ENCODE measurements around the gene CNIH2.

Gene CNIH2

DNA sequence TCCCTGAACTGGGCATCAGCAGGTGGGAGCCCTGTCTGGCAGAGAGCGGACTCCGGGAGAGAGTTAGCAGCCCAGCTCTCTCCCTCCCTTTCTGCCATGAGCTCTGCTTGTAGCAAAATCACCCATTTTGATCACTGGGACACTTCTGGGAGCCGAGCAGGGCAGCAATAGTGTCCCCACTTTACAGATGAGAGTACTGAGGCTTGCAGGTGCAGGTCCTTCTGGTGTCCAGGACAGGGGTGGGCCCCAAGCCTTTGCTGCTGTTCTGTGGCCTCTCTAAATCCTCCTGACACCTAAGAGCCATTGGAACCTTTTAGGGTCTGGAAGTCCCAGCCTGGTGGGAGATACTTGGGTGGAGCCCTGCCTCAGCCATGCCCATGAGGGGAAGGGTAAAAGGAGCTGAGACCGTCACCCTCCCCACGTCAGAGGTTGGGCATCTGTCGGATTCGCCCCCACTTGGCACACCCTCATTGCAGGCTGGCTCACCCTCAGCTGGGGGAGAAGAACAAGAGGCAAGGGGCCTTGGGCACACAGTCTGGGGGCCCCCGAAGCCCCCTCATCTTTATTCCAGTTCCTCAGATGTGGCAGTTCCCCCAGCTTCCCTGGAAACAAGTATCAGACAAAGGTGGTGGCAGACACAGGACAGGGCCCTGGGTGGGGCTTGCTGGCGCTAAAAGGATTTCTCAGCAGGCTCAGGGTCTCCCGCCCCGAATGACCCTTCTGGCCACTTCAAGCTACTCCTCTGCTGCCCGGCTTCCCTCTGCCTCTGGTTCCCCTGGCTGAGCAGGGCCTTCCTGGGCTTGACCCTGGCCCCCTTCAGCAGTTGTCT is 53.8 kb downstream of the CNIH2 start:
- H3K27me3 ChIP-seq (replicated peaks in 2 of 5; ENCODE audit: control insufficient read depth in 4 of 5, insufficient read depth in 5 of 5, low read length in 4 of 5), result peaks cover 0 to 2% (median 0%) of the 10 kb centered on the region in 5 experiments
- no peaks in the 10 kb centered on the region for H3K9me3 ChIP-seq (ENCODE audit: control extremely low read depth in 1 of 5, control insufficient read depth in 4 of 5, insufficient read depth in 2 of 5, low read depth in 1 of 5, low read length in 4 of 5)
- no peak overlapping the region for H3K27ac ChIP-seq (ENCODE audit: insufficient read depth in 1 of 2, low read depth in 1 of 2, low read length in 2 of 2, poor library complexity in 1 of 2, severe bottlenecking in 2 of 2)
- POLR2A ChIA-PET, result interaction anchor here (1.1 to 1.3 kb wide), 2 partner anchors 19 to 20 kb away, joined by 3 read pairs; no protein-coding TSS in a partner anchor
- no peak overlapping the region for H3K4me3 ChIP-seq (ENCODE audit: control insufficient read depth in 1 of 7, extremely low read depth in 1 of 7, insufficient read depth in 4 of 7, low read depth in 2 of 7, low read length in 6 of 7)
- H3K4me1 ChIP-seq (ENCODE audit: control extremely low read depth in 1 of 4, control insufficient read depth in 4 of 4, insufficient read depth in 4 of 4, low read length in 3 of 4), result peaks cover 0 to 32% (median 25%) of the 10 kb centered on the region in 4 experiments
- CTCF ChIA-PET, result interaction anchor here (0.9 to 7.3 kb wide), 4 partner anchors 12 to 33 kb away, joined by 3 to 86 read pairs (median 24); partner anchors contain the start of genes B4GAT1, BRMS1 and CD248
- DNase-seq, result no peak
- 95% methylated on average over 10 of the region's 12 CpGs for WGBS (ENCODE audit: insufficient coverage)
- H3K36me3 ChIP-seq (ENCODE audit: control insufficient read depth in 4 of 4, insufficient read depth in 4 of 4, low read length in 3 of 4), result no peaks in the 10 kb centered on the region

- Histone ChIP-seq H3K4me1 (ENCODE audit: control extremely low read depth in 1 of 4, control insufficient read depth in 4 of 4, insufficient read depth in 4 of 4, low read length in 3 of 4) (peaks cover 0 to 31% (median 30%) of the 10 kb centered on the region in 4 experiments), H3K9me3 (ENCODE audit: control extremely low read depth in 1 of 5, control insufficient read depth in 4 of 5, insufficient read depth in 2 of 5, low read depth in 1 of 5, low read length in 4 of 5) (no peaks in the 10 kb centered on the region), H3K27me3 (replicated peaks in 2 of 5; ENCODE audit: control insufficient read depth in 4 of 5, insufficient read depth in 5 of 5, low read length in 4 of 5) (peaks cover 0 to 2% (median 0%) of the 10 kb centered on the region in 5 experiments), H3K4me3 (ENCODE audit: control insufficient read depth in 1 of 7, extremely low read depth in 1 of 7, insufficient read depth in 4 of 7, low read depth in 2 of 7, low read length in 6 of 7) (no peak overlapping the region), H3K27ac (ENCODE audit: insufficient read depth in 1 of 2, low read depth in 1 of 2, low read length in 2 of 2, poor library complexity in 1 of 2, severe bottlenecking in 2 of 2) (no peak overlapping the region), H3K36me3 (ENCODE audit: control insufficient read depth in 4 of 4, insufficient read depth in 4 of 4, low read length in 3 of 4) (peaks cover 0 to 6% (median 2%) of the 10 kb centered on the region in 4 experiments)
- ChIA-PET CTCF (interaction anchor here (0.6 to 7.3 kb wide), 4 partner anchors 12 to 76 kb away, joined by 3 to 86 read pairs (median 24); partner anchors contain the start of genes B4GAT1, BRMS1 and CD248), POLR2A (interaction anchor here (1.1 to 1.3 kb wide), 2 partner anchors 20 to 21 kb away, joined by 3 read pairs; no protein-coding TSS in a partner anchor)
- 100% methylated on average over 11 of the region's 18 CpGs for WGBS (ENCODE audit: insufficient coverage)
- DNase-seq, result no peak
Measured at GRCh38 chr11:66332371-66333219, 54.6 kb downstream of the CNIH2 start.

GRCh38 chr11:66333220-66333877 is 55.4 kb downstream of the CNIH2 start:
- ChIA-PET CTCF (interaction anchor here (1.5 to 7.3 kb wide), 5 partner anchors 11 to 46 kb away, joined by 3 to 86 read pairs (median 14); partner anchors contain the start of genes B4GAT1, BRMS1 and CD248), POLR2A (no interaction called here)
- no peaks in the 10 kb centered on the region for H3K9me3 ChIP-seq (ENCODE audit: control extremely low read depth in 1 of 5, control insufficient read depth in 4 of 5, insufficient read depth in 2 of 5, low read depth in 1 of 5, low read length in 4 of 5)
- 86% methylated on average over 14 of the region's 19 CpGs for WGBS (ENCODE audit: insufficient coverage)
- peaks cover 0 to 26% (median 25%) of the 10 kb centered on the region in 4 experiments for H3K4me1 ChIP-seq (ENCODE audit: control extremely low read depth in 1 of 4, control insufficient read depth in 4 of 4, insufficient read depth in 4 of 4, low read length in 3 of 4)
- peaks cover 2 to 12% (median 9%) of the 10 kb centered on the region in 4 experiments for H3K36me3 ChIP-seq (ENCODE audit: control insufficient read depth in 4 of 4, insufficient read depth in 4 of 4, low read length in 3 of 4)
- DNase-seq, result no peak
- H3K27ac ChIP-seq (ENCODE audit: insufficient read depth in 1 of 2, low read depth in 1 of 2, low read length in 2 of 2, poor library complexity in 1 of 2, severe bottlenecking in 2 of 2), result no peak overlapping the region
- no peak overlapping the region for H3K4me3 ChIP-seq (ENCODE audit: control insufficient read depth in 1 of 7, extremely low read depth in 1 of 7, insufficient read depth in 4 of 7, low read depth in 2 of 7, low read length in 6 of 7)
- H3K27me3 ChIP-seq (replicated peaks in 2 of 5; ENCODE audit: control insufficient read depth in 4 of 5, insufficient read depth in 5 of 5, low read length in 4 of 5), result peaks cover 0 to 2% (median 0%) of the 10 kb centered on the region in 5 experiments
